ENCODE data around the gene TRIM2.

Gene TRIM2

DNA sequence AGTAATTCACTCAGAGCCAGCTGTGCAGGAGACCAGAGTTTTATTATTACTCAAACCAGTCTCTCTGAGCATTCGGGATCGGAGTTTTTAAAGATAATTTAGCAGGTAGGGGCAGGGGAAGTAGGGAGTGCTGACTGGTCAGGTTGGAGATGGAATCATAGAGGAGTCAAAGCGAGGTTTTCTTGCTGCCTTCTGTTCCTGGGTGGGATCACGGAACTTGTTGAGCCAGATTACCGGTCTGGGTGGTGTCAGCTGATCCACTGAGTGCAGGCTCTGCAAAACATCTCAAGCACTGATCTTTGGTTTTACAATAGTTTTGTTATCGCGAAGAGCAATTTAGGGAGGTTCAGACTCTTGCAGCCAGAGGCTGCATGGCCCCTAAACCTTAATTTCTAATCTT lies 63.6 kb downstream of the TRIM2 start:
- H4K8ac ChIP-seq (ENCODE audit: low read depth, low read length), result no peak overlapping the region
- H3K9ac ChIP-seq (ENCODE audit: low read length), result no peak overlapping the region
- no peaks in the 10 kb centered on the region for H3K79me2 ChIP-seq (ENCODE audit: control insufficient read depth, insufficient read depth, low read length)
- no peak overlapping the region for H3K18ac ChIP-seq (ENCODE audit: low read length)
- no peak overlapping the region for H2BK15ac ChIP-seq (replicated peaks; ENCODE audit: low read depth)
- H3K4me3 ChIP-seq (ENCODE audit: low read length), result no peak overlapping the region
- H4K5ac ChIP-seq (ENCODE audit: low read length), result no peak overlapping the region
- H3K23ac ChIP-seq (ENCODE audit: low read length), result no peak overlapping the region
- DNase-seq, result no peak
- H2BK5ac ChIP-seq (ENCODE audit: low read length), result no peak overlapping the region
- peaks cover 3% of the 10 kb centered on the region for H3K79me1 ChIP-seq (ENCODE audit: low read length)
- H3K56ac ChIP-seq (ENCODE audit: low read length), result no peak overlapping the region
- no peak overlapping the region for H3K27ac ChIP-seq (ENCODE audit: low read depth, low read length)
- H2AK5ac ChIP-seq (ENCODE audit: low read length), result no peak overlapping the region
- WGBS (ENCODE audit: extremely low coverage, insufficient coverage, low lambda C conversion rate), result no CpG with 5 or more reads among the region's 7 CpGs
- H3K27me3 ChIP-seq (ENCODE audit: insufficient read depth, low read length, poor library complexity), result no peaks in the 10 kb centered on the region
- no peak overlapping the region for H3K4ac ChIP-seq (ENCODE audit: low read depth, low read length)
- no peak overlapping the region for H3K4me2 ChIP-seq (ENCODE audit: low read length)
- H3K36me3 ChIP-seq (ENCODE audit: control insufficient read depth, insufficient read depth, low read length), result no peaks in the 10 kb centered on the region
- no peaks in the 10 kb centered on the region for H3K4me1 ChIP-seq (ENCODE audit: control insufficient read depth, low read depth, low read length)
- no peak overlapping the region for H2BK120ac ChIP-seq (ENCODE audit: low read depth, low read length)

DNA sequence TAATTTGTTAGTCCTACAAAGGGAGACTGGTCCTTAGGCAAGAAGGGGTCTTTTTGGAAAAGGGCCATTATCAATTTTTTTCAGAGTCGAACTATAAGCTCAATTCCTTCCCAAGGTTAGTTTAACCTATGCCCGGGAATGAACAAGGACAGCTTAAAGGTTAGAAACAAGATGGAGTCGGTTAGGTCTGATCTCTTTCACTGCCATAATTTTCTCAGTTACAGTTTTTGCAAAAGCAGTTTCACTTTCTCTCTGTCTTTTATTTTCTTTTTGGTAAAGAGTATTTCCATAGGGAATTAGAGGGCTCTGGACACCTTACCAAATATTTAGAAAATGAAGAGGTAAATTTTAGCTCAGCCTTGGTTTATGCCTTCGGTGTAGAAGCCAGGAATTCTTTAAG lies 64.1 kb downstream of the TRIM2 start:
- Histone ChIP-seq H3K56ac (ENCODE audit: low read length) (no peak overlapping the region), H4K5ac (ENCODE audit: low read length) (no peak overlapping the region), H3K18ac (ENCODE audit: low read length) (no peak overlapping the region), H2BK5ac (ENCODE audit: low read length) (no peak overlapping the region), H2BK15ac (replicated peaks; ENCODE audit: low read depth) (no peak overlapping the region), H3K23ac (ENCODE audit: low read length) (no peak overlapping the region), H3K4me3 (ENCODE audit: low read length) (no peak overlapping the region), H3K79me2 (ENCODE audit: control insufficient read depth, insufficient read depth, low read length) (no peaks in the 10 kb centered on the region), H3K4me2 (ENCODE audit: low read length) (no peak overlapping the region), H4K8ac (ENCODE audit: low read depth, low read length) (no peak overlapping the region), H2AK5ac (ENCODE audit: low read length) (no peak overlapping the region), H3K9ac (ENCODE audit: low read length) (no peak overlapping the region), H3K27me3 (ENCODE audit: insufficient read depth, low read length, poor library complexity) (no peaks in the 10 kb centered on the region), H3K4me1 (ENCODE audit: control insufficient read depth, low read depth, low read length) (no peaks in the 10 kb centered on the region), H3K36me3 (ENCODE audit: control insufficient read depth, insufficient read depth, low read length) (no peaks in the 10 kb centered on the region), H3K27ac (ENCODE audit: low read depth, low read length) (no peak overlapping the region), H3K79me1 (ENCODE audit: low read length) (peaks cover 3% of the 10 kb centered on the region), H3K4ac (ENCODE audit: low read depth, low read length) (no peak overlapping the region), H2BK120ac (ENCODE audit: low read depth, low read length) (no peak overlapping the region)
- no CpG with 5 or more reads among the region's 4 CpGs for WGBS (ENCODE audit: extremely low coverage, insufficient coverage, low lambda C conversion rate)
- no peak for DNase-seq

- Histone ChIP-seq H2BK120ac (ENCODE audit: low read depth, low read length) (no peak overlapping the region), H3K79me2 (ENCODE audit: control insufficient read depth, insufficient read depth, low read length) (no peaks in the 10 kb centered on the region)
These were observed 65.2 kb downstream of the TRIM2 start for GRCh38 chr4:153269218-153269990.

GRCh38 chr4:153270361-153270760 lies 66.1 kb downstream of the TRIM2 start:
- no peak overlapping the region for H2BK120ac ChIP-seq (ENCODE audit: low read depth, low read length)
- no CpG with 5 or more reads among the region's 6 CpGs for WGBS (ENCODE audit: extremely low coverage, insufficient coverage, low lambda C conversion rate)
- no peaks in the 10 kb centered on the region for H3K4me1 ChIP-seq (ENCODE audit: control insufficient read depth, low read depth, low read length)
- no peak overlapping the region for H3K56ac ChIP-seq (ENCODE audit: low read length)
- no peaks in the 10 kb centered on the region for H3K36me3 ChIP-seq (ENCODE audit: control insufficient read depth, insufficient read depth, low read length)
- no peak overlapping the region for H3K4me3 ChIP-seq (ENCODE audit: low read length)
- no peak overlapping the region for H4K5ac ChIP-seq (ENCODE audit: low read length)
- no peak overlapping the region for H2BK5ac ChIP-seq (ENCODE audit: low read length)
- H3K4ac ChIP-seq (ENCODE audit: low read depth, low read length), result no peak overlapping the region
- H4K8ac ChIP-seq (ENCODE audit: low read depth, low read length), result no peak overlapping the region
- no peak overlapping the region for H3K27ac ChIP-seq (ENCODE audit: low read depth, low read length)
- H3K79me1 ChIP-seq (ENCODE audit: low read length), result peaks cover 2% of the 10 kb centered on the region
- no peak for DNase-seq
- no peak overlapping the region for H3K4me2 ChIP-seq (ENCODE audit: low read length)
- no peak overlapping the region for H2AK5ac ChIP-seq (ENCODE audit: low read length)
- no peak overlapping the region for H3K23ac ChIP-seq (ENCODE audit: low read length)
- H3K79me2 ChIP-seq (ENCODE audit: control insufficient read depth, insufficient read depth, low read length), result no peaks in the 10 kb centered on the region
- H2BK15ac ChIP-seq (replicated peaks; ENCODE audit: low read depth), result no peak overlapping the region
- H3K27me3 ChIP-seq (ENCODE audit: insufficient read depth, low read length, poor library complexity), result no peaks in the 10 kb centered on the region
- no peak overlapping the region for H3K9ac ChIP-seq (ENCODE audit: low read length)
- H3K18ac ChIP-seq (ENCODE audit: low read length), result no peak overlapping the region

More at GRCh38 chr4:153269218-153269990, 65.2 kb downstream of the TRIM2 start:
- H4K8ac ChIP-seq (ENCODE audit: low read depth, low read length), result no peak overlapping the region
- H3K4me2 ChIP-seq (ENCODE audit: low read length), result no peak overlapping the region
- H3K27me3 ChIP-seq (ENCODE audit: insufficient read depth, low read length, poor library complexity), result no peaks in the 10 kb centered on the region
- no peaks in the 10 kb centered on the region for H3K4me1 ChIP-seq (ENCODE audit: control insufficient read depth, low read depth, low read length)
- H3K4me3 ChIP-seq (ENCODE audit: low read length), result no peak overlapping the region
- no peak overlapping the region for H3K9ac ChIP-seq (ENCODE audit: low read length)
- H4K5ac ChIP-seq (ENCODE audit: low read length), result no peak overlapping the region
- DNase-seq, result no peak
- no peak overlapping the region for H3K23ac ChIP-seq (ENCODE audit: low read length)
- H3K79me1 ChIP-seq (ENCODE audit: low read length), result peaks cover 2% of the 10 kb centered on the region
- no peaks in the 10 kb centered on the region for H3K36me3 ChIP-seq (ENCODE audit: control insufficient read depth, insufficient read depth, low read length)
- H3K4ac ChIP-seq (ENCODE audit: low read depth, low read length), result no peak overlapping the region
- no peak overlapping the region for H3K56ac ChIP-seq (ENCODE audit: low read length)
- no peak overlapping the region for H2AK5ac ChIP-seq (ENCODE audit: low read length)
- no peak overlapping the region for H2BK15ac ChIP-seq (replicated peaks; ENCODE audit: low read depth)
- H2BK5ac ChIP-seq (ENCODE audit: low read length), result no peak overlapping the region
- no peak overlapping the region for H3K18ac ChIP-seq (ENCODE audit: low read length)
- no peak overlapping the region for H3K27ac ChIP-seq (ENCODE audit: low read depth, low read length)
- no CpG with 5 or more reads among the region's 5 CpGs for WGBS (ENCODE audit: extremely low coverage, insufficient coverage, low lambda C conversion rate)

- no peak for DNase-seq
- H3K27ac ChIP-seq (ENCODE audit: low read depth, low read length), result no peak overlapping the region
- no peak overlapping the region for H2BK15ac ChIP-seq (replicated peaks; ENCODE audit: low read depth)
- no peak overlapping the region for H3K18ac ChIP-seq (ENCODE audit: low read length)
- no peak overlapping the region for H4K8ac ChIP-seq (ENCODE audit: low read depth, low read length)
- no peaks in the 10 kb centered on the region for H3K79me2 ChIP-seq (ENCODE audit: control insufficient read depth, insufficient read depth, low read length)
- no peak overlapping the region for H4K5ac ChIP-seq (ENCODE audit: low read length)
- no peak overlapping the region for H3K4me2 ChIP-seq (ENCODE audit: low read length)
- no peak overlapping the region for H3K56ac ChIP-seq (ENCODE audit: low read length)
- peaks cover 1% of the 10 kb centered on the region for H3K79me1 ChIP-seq (ENCODE audit: low read length)
- no peak overlapping the region for H3K4me3 ChIP-seq (ENCODE audit: low read length)
- H3K36me3 ChIP-seq (ENCODE audit: control insufficient read depth, insufficient read depth, low read length), result no peaks in the 10 kb centered on the region
- H3K4ac ChIP-seq (ENCODE audit: low read depth, low read length), result no peak overlapping the region
- no peak overlapping the region for H3K23ac ChIP-seq (ENCODE audit: low read length)
- no peaks in the 10 kb centered on the region for H3K27me3 ChIP-seq (ENCODE audit: insufficient read depth, low read length, poor library complexity)
- no peak overlapping the region for H3K9ac ChIP-seq (ENCODE audit: low read length)
- no peaks in the 10 kb centered on the region for H3K4me1 ChIP-seq (ENCODE audit: control insufficient read depth, low read depth, low read length)
- no peak overlapping the region for H2AK5ac ChIP-seq (ENCODE audit: low read length)
- H2BK5ac ChIP-seq (ENCODE audit: low read length), result no peak overlapping the region
- H2BK120ac ChIP-seq (ENCODE audit: low read depth, low read length), result no peak overlapping the region
- WGBS (ENCODE audit: extremely low coverage, insufficient coverage, low lambda C conversion rate), result no CpG with 5 or more reads among the region's 2 CpGs
These were observed 67.6 kb downstream of the TRIM2 start for GRCh38 chr4:153271820-153272219.

GRCh38 chr4:153273751-153274150 lies 69.5 kb downstream of the TRIM2 start:
- no peak overlapping the region for H4K8ac ChIP-seq (ENCODE audit: low read depth, low read length)
- H3K79me2 ChIP-seq (ENCODE audit: control insufficient read depth, insufficient read depth, low read length), result no peaks in the 10 kb centered on the region
- H3K4me3 ChIP-seq (ENCODE audit: low read length), result no peak overlapping the region
- DNase-seq, result peak; percentile 61
- H2BK5ac ChIP-seq (ENCODE audit: low read length), result no peak overlapping the region
- H3K4me2 ChIP-seq (ENCODE audit: low read length), result no peak overlapping the region
- no peaks in the 10 kb centered on the region for H3K36me3 ChIP-seq (ENCODE audit: control insufficient read depth, insufficient read depth, low read length)
- H3K9ac ChIP-seq (ENCODE audit: low read length), result no peak overlapping the region
- H3K56ac ChIP-seq (ENCODE audit: low read length), result no peak overlapping the region
- no peak overlapping the region for H4K5ac ChIP-seq (ENCODE audit: low read length)
- WGBS (ENCODE audit: extremely low coverage, insufficient coverage, low lambda C conversion rate), result no CpG with 5 or more reads among the region's 1 CpG
- no peak overlapping the region for H3K18ac ChIP-seq (ENCODE audit: low read length)
- H3K4ac ChIP-seq (ENCODE audit: low read depth, low read length), result no peak overlapping the region
- no peak overlapping the region for H2AK5ac ChIP-seq (ENCODE audit: low read length)
- H3K27me3 ChIP-seq (ENCODE audit: insufficient read depth, low read length, poor library complexity), result no peaks in the 10 kb centered on the region
- no peak overlapping the region for H2BK120ac ChIP-seq (ENCODE audit: low read depth, low read length)
- no peaks in the 10 kb centered on the region for H3K4me1 ChIP-seq (ENCODE audit: control insufficient read depth, low read depth, low read length)
- no peak overlapping the region for H3K23ac ChIP-seq (ENCODE audit: low read length)
- peaks cover 1% of the 10 kb centered on the region for H3K79me1 ChIP-seq (ENCODE audit: low read length)
- no peak overlapping the region for H2BK15ac ChIP-seq (replicated peaks; ENCODE audit: low read depth)
- H3K27ac ChIP-seq (ENCODE audit: low read depth, low read length), result no peak overlapping the region

All from mesendoderm (in vitro differentiated cells).